DLD1 (cell line): Measurements from ENCODE around the gene RBPMS2.
"Not testable (repeated sequence)": the region's sequence is repeated elsewhere in the genome, so short reads cannot be mapped to it uniquely, and the experiment has no call there.

Experiments
- in situ Hi-C: cut with HindIII; loops from 2 replicates; pipeline ENCODE4 v1.10.0; 2017; ENCODE audit warnings: low sequenced_read_pairs

The RBPMS2 gene

DNA sequence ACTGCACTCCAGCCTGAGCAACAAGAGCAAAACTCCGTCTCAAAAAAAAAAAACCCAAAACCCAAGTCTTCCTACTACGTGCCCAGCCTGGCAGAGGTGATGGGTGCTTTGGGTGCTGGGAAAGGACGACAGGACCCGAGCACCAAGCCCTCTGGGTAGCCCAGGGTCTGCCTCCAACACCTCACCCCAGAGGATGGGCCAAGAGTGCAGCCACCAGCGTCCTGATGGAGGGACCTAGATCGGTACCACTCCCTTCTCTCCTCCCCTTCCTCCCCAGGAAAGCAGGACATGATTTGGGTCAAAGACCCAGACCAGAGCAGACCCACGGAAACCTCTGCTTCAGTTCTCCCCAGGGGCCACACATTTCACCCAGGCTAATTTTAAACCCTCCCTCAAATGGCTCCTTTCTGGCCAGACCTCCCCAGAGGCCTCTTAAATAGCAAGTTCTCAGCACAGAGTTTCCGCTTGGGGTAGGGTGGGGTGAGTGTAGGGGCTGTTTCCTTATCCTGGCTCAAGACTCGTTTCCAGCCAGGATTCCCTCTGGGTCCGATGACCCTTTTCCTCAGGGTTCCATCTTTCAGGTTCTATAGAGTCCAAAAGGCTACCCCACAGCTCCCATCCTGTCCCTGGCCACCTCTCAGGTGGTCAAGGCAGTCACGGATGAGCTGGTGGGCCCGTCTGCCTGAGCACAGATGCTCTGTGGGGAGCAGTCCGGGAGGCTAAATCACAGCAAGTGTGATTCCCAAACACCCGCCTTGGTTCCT lies 20.5 kb downstream of the RBPMS2 start:
- in situ Hi-C loops, result no loop called here

DNA sequence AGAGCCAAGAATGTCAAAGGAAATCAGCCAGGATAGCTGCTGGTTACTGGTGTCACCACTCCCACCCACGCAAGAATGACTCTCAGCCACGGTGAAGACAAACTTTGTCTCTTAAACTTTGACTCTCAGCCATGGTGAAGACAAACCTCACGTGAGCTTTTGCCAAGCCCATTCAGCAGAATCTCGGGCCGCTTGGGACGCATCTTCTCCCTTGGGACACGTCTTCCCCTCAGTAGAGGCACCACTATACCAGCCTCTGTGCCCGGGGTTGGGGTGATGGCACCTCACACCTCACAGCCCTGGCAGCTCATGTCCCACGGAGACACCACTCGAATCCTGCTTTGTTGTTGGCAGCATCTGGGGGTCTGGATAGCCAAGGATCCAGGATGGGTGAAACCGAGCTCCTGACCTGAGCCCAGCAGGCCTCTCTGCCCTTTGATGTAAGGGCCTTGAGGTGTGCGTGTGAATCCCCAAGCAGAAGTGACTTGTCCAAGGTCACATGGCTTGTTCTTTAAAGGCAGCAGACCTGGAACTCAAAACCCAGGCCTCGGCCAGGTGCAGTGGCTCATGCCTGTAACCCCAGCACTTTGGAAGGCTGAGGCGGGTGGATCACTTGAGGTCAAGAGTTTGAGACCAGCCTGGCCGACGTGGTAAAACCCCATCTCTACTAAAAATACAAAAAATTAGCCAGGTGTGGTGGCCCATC lies 21.8 kb downstream of the RBPMS2 start:
- in situ Hi-C loops, result no loop called here

DNA sequence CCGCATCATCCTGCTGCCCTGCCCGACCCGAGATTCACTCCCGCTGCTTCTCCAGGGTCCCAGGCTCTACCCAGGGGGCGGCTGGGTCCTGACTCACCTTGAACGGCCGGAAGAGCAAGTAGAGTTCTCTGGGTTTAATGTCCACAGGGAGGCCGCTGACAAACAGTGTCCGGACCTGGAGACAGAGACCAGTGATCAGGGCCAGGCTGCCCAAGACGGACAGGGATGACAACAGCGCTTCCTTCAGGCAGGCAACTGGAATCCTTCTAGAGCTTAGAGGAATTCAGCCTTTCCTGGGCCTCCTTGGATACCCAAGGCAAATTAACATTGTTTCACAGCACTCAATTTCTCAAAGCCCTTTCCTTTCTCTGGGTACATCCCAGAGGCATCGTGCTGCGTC lies 23.9 kb downstream of the RBPMS2 start:
- in situ Hi-C loops, result no loop called here

DNA sequence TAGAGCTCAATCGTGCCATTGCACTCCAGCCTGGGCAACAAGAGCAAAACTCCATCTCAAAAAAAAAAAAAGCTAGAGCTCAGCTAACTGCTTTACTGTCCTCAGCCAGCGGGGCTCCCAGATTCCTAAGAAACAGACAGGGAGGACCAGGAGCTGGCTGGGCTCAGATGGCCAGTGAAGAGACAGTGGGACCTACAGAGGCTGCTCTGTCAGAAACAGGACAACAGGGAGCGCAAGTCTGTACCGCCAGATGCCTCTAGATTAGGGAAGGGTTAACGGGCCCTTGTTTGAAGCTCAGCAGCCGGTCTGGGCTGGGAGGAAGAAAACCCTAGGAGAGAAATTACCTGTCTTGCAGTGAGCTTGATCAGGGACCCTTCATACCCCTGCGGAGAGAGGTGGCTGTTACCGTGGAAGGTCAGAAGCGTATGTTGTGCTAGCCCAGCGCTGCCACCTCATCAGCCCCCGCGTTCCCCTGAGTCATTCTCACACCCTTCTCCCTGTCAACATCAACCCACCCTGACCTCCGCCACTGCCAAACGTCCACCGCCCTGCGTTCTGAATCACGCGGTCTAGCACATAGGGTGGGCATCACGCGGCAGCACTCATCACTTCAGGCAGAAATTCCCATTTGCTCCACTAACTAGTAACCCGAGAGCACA lies 25.3 kb downstream of the RBPMS2 start:
- in situ Hi-C loops, result no loop called here

DNA sequence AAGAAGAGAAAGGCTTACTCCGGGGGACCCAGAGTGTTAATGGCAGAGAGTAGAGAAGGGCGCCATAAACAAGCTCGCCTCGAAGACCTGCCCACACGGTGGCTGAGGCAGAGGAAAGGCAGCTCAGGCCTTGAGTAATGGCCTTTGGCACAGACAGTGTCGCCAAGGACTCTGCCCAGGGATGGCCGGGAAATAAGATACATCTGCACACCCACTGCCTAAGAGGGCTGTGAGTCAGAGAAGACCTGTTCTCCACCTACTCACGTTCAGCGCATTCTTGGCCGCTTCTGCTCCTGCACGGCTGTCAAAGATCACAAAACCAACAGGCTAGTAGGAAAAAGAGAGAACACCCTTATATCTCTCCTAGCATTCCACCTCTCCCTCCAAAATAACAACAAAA lies 26.2 kb downstream of the RBPMS2 start:
- in situ Hi-C loops, result no loop called here

DNA sequence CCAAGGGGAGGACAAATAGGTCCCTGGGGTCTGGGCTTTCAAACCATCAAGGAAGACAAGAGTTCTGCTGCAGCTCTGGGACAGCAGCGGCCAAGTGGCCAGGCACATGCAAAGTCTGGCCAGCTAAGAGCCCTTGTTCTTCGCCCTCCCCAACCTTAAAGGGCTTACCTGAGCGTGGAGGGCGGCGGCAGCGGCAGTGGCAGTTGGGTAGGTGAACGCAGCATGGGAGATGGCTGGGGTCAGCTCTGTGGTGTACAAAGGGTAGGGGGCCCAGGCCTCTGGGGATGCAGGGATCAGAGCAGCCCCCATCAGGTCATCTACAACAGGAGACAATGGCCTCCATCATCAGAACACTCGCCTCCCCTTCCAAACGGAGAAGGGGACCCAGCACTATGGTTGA lies 27.1 kb downstream of the RBPMS2 start:
- in situ Hi-C loops, result no loop called here

DNA sequence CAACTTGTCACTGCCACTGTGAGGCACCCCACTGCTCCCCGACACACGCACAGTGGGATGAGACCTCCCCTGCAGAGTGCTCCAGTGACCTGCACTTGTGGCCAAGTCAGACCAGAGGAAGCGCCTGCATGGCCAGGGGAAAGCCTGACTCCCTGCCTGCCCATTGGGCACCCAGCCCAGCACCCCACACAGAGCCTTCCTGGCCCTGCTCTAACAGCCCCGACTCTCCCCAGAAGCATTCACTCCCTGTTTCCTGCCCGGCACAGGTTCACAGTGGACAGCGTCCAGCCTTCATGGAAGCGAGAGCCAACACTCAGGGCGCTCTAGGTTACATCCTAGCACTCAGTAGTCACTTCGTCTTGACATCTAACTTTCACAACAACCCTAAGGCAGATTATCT lies 27.8 kb downstream of the RBPMS2 start:
- in situ Hi-C loops, result no loop called here

DNA sequence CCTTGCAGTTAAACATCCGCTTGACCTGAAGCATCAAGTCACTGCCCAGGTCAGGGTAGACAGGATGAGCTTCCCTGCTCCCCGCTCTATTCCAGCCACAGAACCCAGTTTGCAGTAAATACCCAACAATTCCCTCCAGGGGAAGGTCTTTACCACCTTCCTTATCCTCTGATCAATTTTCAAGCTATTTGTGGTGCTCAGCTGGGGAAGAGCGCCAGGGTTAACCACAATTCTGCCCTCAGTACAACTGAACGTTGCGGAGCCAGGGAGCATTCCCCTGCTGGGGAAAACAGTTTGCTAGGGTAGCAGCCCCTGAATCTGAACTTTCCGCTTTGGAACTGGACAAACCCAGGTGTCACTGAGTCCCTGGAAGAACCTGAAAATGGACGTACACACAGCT lies 28.5 kb downstream of the RBPMS2 start:
- in situ Hi-C loops, result no loop called here

DNA sequence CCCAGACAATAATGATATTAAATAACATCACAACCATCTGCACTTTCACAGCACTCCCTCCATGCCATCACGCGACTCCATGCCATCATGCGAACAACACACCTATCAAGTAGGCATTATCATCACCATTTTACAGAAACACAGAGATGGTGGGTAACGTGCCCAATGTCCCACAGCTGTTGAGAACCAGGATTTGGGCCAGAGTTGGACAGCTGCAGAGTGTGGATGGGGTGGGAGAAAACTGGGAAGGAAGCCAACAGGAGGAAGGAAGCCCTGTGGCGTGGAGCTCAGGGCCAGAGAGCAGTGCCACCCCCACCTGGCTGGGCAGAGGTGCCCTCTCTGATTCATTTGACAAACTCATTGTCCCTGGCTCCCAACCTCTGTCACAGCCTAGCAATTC lies 29.0 kb downstream of the RBPMS2 start:
- in situ Hi-C loops, result no loop called here

DNA sequence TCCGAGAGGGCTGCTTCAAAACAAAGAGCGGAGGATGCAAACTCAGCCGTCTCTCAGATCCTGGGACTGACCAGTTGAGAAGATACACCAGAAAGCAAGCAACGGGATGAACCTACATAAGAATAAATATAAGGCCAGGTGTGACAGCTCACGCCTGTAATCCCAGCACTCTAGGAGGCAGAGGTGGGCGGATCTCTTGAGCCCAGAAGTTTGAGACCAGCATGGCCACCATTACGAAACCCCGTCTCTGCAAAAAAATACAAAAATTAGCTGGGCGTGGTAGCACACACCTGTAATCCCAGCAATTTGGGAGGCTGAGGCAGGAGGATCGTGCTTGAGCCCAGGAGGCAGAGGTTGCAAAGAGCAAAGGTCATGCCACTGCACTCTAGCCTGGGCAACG lies 31.7 kb downstream of the RBPMS2 start:
- in situ Hi-C loops, result no loop called here

DNA sequence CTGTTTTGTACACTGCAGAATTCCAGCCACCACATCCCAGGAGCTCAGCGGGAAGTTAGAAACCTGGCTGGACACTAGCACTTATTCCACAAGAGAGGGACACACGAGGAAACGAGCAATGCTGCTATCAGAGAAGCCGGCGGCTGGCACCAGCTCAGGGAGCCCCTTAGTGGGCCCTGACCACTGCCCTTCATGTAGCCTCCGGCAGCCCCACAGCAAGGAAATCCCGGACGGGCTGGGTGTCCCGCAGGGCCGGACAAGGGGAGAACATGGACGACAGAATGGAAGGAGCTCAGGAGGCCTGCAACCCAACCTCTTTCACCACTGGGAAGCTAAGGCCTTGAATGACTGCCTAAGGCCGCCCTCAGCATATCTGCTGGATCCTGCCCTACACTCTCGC lies 32.5 kb downstream of the RBPMS2 start:
- in situ Hi-C loops, result no loop called here

DNA sequence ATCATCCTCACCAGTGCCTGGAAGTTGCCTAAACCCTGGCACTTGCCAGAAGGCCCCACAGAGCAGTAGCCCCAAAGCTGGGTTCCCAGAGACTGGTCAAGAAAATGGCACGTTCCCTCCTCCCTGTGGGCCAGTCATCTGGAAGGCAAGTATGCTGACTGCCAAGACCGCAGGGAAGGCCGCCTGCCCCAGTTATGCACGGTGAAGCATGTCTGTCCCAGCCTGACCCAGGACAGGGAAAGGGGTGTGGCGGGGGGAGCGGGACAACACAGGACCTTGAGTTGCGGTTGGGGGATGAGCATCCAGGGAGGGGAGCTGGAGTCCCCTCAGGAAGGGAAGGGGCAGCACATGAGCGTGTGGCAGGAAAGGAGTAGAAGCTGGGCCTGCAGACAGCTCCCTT lies 33.0 kb downstream of the RBPMS2 start:
- in situ Hi-C loops, result no loop called here

DNA sequence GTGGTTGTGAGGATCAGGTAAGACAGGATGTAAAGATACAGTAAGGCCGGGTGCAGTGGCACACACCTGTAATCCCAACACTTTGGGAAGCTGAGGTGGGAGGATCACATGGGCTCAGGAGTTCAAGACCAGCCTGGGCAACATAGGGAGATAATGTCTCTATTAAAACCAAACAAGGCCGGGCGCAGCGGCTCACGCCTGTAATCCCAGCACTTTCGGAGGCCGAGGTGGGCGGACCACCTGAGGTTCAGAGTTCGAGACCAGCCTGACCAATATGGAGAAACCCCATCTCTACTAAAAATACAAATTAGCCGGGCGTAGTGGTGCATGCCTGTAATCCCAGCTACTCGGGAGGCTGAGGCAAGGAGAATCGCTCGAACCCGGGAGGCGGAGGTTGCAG lies 33.7 kb downstream of the RBPMS2 start:
- in situ Hi-C loops, result not testable (repeated sequence)

DNA sequence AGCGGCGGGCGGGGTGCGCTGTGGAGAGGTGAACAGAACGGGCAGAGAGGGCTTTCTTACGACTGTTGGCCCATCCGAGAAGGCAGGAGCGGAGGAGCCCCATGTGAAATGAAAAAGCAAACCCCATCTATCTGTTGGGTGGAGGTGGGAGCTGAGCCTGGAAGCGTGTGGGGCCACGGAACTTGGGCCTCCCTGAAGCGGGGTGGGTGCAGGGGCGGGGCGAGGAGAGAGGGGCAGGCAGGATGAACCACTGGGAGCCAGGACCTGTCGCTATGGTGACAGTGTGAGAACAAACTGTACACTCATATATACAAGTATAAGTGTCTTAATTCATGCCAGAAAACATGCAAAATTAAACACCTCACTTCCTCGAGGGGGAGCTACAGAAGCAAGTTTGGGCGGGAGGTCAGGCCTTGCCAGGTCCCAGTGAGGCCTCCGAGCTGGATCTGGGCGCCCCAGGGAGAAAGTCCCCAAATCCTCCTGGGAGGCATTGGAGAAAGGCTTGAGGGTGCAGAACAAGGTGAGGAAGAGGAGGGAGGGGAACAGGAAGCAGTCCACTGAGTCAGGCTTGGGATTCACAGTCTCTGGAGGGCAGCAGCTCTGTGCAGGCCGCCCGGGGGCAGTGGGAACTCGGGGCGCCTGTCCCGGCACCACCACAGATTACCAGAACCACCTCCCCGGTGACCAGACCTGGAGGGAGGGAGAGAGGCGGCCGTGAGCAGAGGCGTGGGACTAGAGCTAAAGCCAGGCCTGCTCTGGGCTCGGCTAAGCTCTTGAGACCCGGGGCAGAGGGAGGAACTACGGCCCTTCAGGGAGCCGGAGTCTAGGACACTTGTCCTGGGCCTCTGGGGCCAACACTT lies 34.8 kb downstream of the RBPMS2 start:
- in situ Hi-C loops, result no loop called here

DNA sequence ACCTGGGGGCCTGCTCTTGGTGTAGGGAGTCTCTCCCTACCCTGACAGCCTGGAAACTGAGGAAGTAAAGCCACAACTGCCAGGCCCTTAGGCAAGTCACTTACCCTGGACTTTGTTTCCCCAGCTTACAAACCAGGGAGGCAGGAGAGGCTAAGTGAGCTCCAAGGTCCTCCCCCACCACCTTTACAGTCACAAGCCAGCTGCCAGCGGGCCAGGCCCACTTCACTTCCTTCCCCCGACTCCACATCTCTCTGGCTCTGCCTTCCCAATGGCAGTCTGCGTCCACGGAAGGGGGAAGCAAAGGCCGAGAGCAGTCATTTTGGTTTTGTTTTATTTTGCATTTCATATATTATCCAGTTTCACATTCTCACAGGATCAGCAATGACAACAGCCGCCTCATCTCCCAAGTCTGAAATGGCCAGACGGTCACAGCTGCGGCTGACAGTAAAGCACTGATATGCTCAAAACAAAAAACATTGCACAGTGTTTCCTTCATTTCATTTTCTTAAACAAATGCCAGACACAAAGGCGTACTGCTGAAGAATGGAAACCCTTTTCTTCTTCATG lies 35.7 kb downstream of the RBPMS2 start:
- in situ Hi-C loops, result no loop called here

DNA sequence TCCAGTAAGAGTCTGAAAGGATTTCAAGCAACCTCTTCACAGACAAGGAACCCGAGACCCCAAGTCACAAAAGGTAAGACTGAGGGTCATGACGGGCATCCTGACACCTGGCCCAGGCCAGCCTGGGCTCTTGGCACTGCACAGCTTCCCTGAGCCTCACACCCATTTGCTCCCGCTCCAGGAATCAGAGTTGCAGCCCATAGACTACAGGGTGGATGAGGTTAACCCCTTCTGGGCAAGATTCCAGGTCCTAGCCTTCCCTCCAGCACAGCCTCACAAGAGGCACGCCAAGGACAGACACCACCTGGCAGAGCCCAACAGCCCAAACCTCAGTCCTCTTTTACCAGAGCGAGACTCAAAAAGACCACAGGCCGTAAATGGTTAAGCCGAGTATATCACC lies 36.2 kb downstream of the RBPMS2 start:
- in situ Hi-C loops, result no loop called here

DNA sequence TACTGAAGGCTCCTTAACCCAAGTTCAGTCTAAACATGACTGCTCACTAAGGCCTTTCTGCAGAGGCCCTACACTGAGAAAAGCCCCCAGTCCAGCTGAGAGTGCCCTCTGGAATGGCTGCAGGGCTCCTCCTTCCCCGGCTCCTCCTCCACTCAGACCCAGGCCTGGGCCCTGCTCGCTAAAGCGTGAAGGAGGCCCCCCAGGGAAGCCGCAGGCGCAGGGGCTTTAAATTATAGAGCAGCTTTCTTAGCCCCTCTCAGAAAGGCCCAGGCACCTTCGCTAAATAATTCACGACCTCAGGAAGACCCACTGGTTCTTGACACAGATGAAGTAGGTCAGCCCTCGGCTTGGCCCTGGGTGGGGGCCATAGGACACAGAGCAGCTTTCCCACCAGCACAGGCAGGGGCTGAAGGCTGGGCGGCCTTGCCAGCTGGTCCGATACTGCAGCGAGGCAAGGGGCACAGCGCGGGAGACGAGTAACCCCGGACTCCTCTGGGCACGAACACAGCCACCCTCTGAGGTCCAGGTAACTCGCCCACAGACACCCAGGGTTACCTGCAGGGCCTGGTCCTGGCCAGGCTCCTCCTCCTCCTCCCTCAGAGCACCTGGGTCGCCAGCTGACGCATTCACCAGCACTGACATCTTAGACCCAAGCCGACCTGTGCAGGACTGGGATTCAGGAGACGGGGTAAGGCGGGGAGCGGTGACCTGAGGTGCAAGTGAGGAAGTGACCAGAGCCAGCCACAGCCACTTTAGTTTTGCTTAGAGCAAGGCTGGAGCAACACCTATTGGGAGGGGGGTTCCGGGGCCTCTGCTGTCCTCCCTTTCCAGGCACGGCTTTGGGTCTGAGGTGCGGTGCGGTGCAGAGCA lies 36.9 kb downstream of the RBPMS2 start:
- in situ Hi-C loops, result no loop called here

DNA sequence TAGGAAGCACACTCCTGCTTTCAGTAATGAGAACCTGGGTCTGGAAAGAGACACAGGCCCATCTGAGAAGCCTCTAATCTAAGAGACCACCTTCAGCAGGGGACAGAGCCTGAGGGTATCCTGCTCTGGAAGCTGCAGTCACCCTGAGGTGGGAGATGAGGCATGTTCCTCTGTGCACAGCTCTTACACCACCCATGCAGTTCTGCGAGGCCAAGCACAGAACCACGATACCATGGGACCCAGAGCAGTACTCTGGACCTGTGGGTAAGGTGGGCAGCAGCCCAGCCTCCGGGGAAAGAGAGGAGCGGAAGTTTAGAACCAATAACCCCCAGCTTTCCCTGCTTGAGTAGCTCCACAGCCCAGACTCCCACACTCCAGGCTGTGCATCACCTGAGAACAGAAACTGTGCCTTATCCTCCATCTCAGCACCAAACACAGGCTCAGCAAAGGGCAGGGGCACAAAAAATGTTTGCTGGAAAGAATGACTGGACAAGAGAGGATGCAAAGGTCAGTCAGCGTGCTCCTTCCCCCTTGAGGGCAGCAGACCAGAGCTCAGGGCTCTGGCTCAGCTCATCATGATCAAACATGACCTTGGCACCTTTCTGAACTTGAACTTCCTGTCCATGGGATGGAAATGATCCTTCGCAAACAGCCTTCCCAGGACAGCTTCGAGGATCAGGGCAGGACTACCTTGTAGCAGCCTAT lies 43.1 kb downstream of the RBPMS2 start:
- in situ Hi-C loops, result no loop called here

DNA sequence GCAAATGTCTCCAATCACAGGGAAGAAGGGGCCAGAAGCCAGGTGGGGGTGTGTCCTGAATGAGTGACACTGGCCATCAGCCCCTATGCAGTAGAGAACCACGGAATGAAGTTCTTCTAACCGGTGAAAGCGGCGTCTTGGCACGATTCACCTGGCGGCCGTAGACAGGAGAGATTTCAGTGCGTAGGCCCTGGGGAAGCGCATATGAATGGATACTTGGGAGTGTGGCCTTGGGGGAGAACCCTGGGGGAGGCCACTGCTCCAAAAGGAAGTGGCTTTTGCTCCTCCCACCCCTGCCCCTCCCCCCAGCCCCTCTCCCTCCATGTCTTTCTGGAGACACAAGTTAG lies 43.6 kb downstream of the RBPMS2 start:
- in situ Hi-C loops, result no loop called here
